Central memory CD8-positive, alpha-beta T cell (primary cell): ENCODE data around the gene CD58.

Experiments used
- ATAC-seq: fragments of 150-1000 bp; cut with Tn5 transposase; replicated peaks from 2 replicates; pipeline ENCODE4 v1.10.0; 2022; ENCODE audit warnings: mild to moderate bottlenecking, moderate FRiP score, moderate number of reproducible peaks; ENCODE audit not compliant: poor library complexity, severe bottlenecking; ENCODE audit errors: extremely low read depth
- DNase-seq, 2 donors: peaks; one replicate each; pipeline ENCODE4 v3.0.0; 2021; ENCODE audit warnings: low spot score in 2 of 2
- H3K27ac Mint-ChIP-seq: one replicate; pipeline ENCODE4 v1.8.0; 2022; ENCODE audit warnings: low read depth, mild to moderate bottlenecking, moderate library complexity, mixed read lengths
- H3K27me3 Mint-ChIP-seq: one replicate; pipeline ENCODE4 v1.8.0; 2022; ENCODE audit warnings: mixed read lengths
- H3K36me3 Mint-ChIP-seq: one replicate; pipeline ENCODE4 v1.8.0; 2022; ENCODE audit warnings: mild to moderate bottlenecking, moderate library complexity, mixed read lengths; ENCODE audit not compliant: insufficient read depth
- H3K4me1 Mint-ChIP-seq: one replicate; pipeline ENCODE4 v1.8.0; 2022; ENCODE audit warnings: mixed read lengths
- H3K4me3 Mint-ChIP-seq: one replicate; pipeline ENCODE4 v1.8.0; 2022; ENCODE audit warnings: mild to moderate bottlenecking, moderate library complexity, mixed read lengths
- H3K9me3 Mint-ChIP-seq: one replicate; pipeline ENCODE4 v1.8.0; 2022; ENCODE audit warnings: mixed read lengths

CD58 gene

GRCh38 chr1:116466810-116467557 lies 103.8 kb downstream of the CD58 start:
- ATAC-seq = no peak
- Mint-ChIP-seq H3K4me3 (no peak overlapping the region), H3K9me3 (no peaks in the 10 kb centered on the region), H3K4me1 (no peaks in the 10 kb centered on the region), H3K27ac (no peak overlapping the region), H3K27me3 (peaks cover 14% of the 10 kb centered on the region), H3K36me3 (no peaks in the 10 kb centered on the region)
- no peak for DNase-seq

GRCh38 chr1:116465845-116466685 lies 104.8 kb downstream of the CD58 start:
- no peak for ATAC-seq
- Mint-ChIP-seq H3K9me3 (no peaks in the 10 kb centered on the region), H3K4me3 (no peak overlapping the region)

GRCh38 chr1:116465477-116465844 lies 105.4 kb downstream of the CD58 start:
- H3K27ac Mint-ChIP-seq = no peak overlapping the region
- H3K27me3 Mint-ChIP-seq = peaks cover 14% of the 10 kb centered on the region
- no peaks in the 10 kb centered on the region for H3K36me3 Mint-ChIP-seq

More at GRCh38 chr1:116465845-116466685, 104.8 kb downstream of the CD58 start:
- no peaks in the 10 kb centered on the region for H3K36me3 Mint-ChIP-seq
- H3K27ac Mint-ChIP-seq = no peak overlapping the region
- peaks cover 14% of the 10 kb centered on the region for H3K27me3 Mint-ChIP-seq
- no peak for DNase-seq
- no peaks in the 10 kb centered on the region for H3K4me1 Mint-ChIP-seq

More at GRCh38 chr1:116465477-116465844, 105.4 kb downstream of the CD58 start:
- no peak for ATAC-seq
- Mint-ChIP-seq H3K4me3 (no peak overlapping the region), H3K9me3 (no peaks in the 10 kb centered on the region), H3K4me1 (no peaks in the 10 kb centered on the region)
- DNase-seq = no peak
